ENCODE results near the gene HARBI1.

HARBI1 gene

DNA sequence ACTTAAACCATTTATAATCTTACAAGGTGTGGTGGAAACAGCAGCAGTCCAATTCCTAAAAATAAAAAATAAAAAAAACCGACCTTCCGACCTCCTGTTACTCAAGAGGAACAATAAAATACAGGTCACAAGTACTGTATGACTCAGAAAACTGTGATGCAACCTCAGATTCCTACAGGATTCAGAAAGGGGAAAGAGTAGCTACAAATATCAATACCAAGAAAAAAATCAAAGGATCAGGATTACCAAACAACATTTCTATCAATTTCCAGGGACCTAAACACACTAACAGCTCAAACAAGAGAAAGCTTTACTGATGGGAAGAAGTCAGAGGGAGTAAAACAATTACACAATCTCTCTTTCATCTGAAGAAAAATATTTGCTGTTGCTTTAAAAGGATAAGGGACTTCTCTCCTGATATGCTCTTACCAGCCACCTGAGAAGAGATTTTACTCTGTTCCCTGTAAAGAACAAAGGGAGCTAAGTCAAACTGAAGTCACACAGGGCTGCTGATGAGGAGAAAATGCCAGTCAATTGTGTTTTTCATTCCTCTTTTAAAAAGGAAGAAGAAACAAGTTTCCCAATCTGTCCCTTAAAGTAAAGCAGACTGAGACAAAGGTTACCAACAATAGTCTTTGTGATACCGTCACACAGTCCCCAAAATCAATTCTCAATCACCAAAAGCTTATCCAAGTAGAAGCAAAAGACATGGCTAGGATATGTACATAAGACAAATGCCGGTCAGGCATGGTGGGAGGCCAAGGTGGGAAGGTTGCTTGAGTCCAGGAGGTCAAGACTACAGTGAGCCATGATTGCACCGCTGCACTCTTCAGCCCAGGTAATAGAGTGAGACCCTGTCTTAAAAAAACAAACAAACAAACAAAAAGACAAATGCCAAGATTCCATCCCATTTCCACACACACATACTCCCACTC lies 62.5 kb downstream of the HARBI1 start:
- DNase-seq, result peak in 1 of 51 donors; percentile 45

GRCh38 chr11:46553814-46554212 lies 63.2 kb downstream of the HARBI1 start:
- no peak for DNase-seq
